GM13976 (cell line): Measurements from ENCODE around the gene TAS2R1.
"Not testable (repeated sequence)": the region's sequence is repeated elsewhere in the genome, so short reads cannot be mapped to it uniquely, and the experiment has no call there.

Experiments used
- DNase-seq: peaks from one replicate; pipeline ENCODE4 v3.0.0; 2012; ENCODE audit warnings: low spot score
- CTCF ChIP-seq: IDR thresholded peaks from 2 replicates; pipeline ENCODE4 v1.5.1; 2012; ENCODE audit warnings: borderline replicate concordance, mild to moderate bottlenecking; ENCODE audit not compliant: insufficient read depth; ENCODE audit errors: extremely low read depth, missing control alignments, control extremely low read depth
- in situ Hi-C: fragments of 300-500 bp; cut with MboI; formaldehyde crosslinking; loops from one replicate; pipeline ENCODE4 v1.12.0; 2022; ENCODE audit warnings: low sequenced_read_pairs, mixed read lengths, inconsistent platforms; ENCODE audit not compliant: unreplicated experiment

The TAS2R1 gene

GRCh38 chr5:9605041-9605838 is 24.9 kb downstream of the TAS2R1 start:
- TF ChIP-seq CTCF, result no peak
- in situ Hi-C loops, result no loop called here
- DNase-seq, result no peak

GRCh38 chr5:9604416-9604815 is 25.7 kb downstream of the TAS2R1 start:
- DNase-seq, result no peak

GRCh38 chr5:9601055-9601739 is 29.0 kb downstream of the TAS2R1 start:
- no peak for TF ChIP-seq CTCF
- in situ Hi-C loops, result no loop called here
- DNase-seq, result no peak

More at GRCh38 chr5:9604416-9604815, 25.7 kb downstream of the TAS2R1 start:
- no peak for TF ChIP-seq CTCF
- in situ Hi-C loops, result no loop called here

- TF ChIP-seq CTCF, result no peak
- no peak for DNase-seq
- in situ Hi-C loops, result no loop called here
Measured at GRCh38 chr5:9599391-9599790, 30.8 kb downstream of the TAS2R1 start.

GRCh38 chr5:9598329-9598728 is 31.8 kb downstream of the TAS2R1 start:
- DNase-seq, in situ Hi-C loops: not testable (repeated sequence)

GRCh38 chr5:9597322-9597721 is 32.8 kb downstream of the TAS2R1 start:
- DNase-seq, in situ Hi-C loops: not testable (repeated sequence)

- in situ Hi-C loops, result no loop called here
- TF ChIP-seq CTCF, result no peak
- DNase-seq, result no peak
Measured at GRCh38 chr5:9596824-9597223, 33.3 kb downstream of the TAS2R1 start.
